Measurements from ENCODE around the gene PERM1.

DNA sequence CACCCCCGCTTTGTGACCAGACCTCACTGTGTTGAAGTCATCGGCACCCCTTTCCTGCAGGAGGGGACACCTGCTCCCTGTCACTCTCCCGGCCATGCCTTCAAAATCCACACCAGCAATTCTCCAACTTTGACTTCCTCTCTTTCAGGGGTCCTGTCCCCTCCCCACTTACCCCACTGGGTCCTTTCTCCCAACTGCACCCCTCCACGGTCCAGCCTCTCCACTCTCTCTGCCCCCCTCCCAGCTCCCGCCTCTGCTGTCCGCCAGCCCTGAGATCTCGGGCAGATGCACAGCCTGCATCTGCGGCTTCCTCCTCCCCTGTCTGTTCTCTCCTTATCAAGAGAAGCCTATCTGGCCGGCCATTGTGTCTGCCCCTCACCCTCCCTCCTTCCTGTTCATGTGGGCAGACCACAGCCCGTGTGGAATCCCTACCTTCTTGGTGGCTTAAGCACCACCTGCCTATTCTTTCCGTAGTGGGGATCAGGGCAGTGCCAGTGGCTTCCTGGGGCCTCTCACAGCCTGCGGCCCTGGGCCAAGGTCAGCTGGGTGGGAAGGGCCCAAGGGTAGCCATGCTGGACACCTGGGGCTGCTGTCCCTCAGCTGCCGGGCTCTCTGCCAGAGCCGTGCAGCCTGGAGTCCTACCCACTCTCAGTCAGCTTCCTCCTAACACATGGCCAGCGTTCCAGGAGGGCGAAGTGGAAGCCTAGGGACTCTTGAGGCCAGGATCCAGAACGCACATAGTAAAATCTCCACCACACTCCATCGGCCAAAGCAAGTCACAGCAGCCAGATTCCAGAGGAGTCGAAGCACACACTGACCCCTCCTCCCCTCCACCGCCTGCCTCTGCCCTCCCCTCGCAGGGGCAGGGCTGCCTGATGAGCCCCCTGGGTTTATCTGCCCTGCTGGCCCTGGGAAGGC is 23.1 kb upstream of the PERM1 start:
- TF ChIP-seq, protein P1, sequence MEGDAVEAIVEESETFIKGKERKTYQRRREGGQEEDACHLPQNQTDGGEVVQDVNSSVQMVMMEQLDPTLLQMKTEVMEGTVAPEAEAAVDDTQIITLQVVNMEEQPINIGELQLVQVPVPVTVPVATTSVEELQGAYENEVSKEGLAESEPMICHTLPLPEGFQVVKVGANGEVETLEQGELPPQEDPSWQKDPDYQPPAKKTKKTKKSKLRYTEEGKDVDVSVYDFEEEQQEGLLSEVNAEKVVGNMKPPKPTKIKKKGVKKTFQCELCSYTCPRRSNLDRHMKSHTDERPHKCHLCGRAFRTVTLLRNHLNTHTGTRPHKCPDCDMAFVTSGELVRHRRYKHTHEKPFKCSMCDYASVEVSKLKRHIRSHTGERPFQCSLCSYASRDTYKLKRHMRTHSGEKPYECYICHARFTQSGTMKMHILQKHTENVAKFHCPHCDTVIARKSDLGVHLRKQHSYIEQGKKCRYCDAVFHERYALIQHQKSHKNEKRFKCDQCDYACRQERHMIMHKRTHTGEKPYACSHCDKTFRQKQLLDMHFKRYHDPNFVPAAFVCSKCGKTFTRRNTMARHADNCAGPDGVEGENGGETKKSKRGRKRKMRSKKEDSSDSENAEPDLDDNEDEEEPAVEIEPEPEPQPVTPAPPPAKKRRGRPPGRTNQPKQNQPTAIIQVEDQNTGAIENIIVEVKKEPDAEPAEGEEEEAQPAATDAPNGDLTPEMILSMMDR (conservative IDR thresholded peaks at IDR 0.05; ENCODE audit: low read depth, low read length): no peak
- TF ChIP-seq EZH2 (IDR thresholded peaks at IDR 0.05; ENCODE audit: low read length, unreplicated experiment): no peak
